ENCODE data around the gene CTDSP2.

DNA sequence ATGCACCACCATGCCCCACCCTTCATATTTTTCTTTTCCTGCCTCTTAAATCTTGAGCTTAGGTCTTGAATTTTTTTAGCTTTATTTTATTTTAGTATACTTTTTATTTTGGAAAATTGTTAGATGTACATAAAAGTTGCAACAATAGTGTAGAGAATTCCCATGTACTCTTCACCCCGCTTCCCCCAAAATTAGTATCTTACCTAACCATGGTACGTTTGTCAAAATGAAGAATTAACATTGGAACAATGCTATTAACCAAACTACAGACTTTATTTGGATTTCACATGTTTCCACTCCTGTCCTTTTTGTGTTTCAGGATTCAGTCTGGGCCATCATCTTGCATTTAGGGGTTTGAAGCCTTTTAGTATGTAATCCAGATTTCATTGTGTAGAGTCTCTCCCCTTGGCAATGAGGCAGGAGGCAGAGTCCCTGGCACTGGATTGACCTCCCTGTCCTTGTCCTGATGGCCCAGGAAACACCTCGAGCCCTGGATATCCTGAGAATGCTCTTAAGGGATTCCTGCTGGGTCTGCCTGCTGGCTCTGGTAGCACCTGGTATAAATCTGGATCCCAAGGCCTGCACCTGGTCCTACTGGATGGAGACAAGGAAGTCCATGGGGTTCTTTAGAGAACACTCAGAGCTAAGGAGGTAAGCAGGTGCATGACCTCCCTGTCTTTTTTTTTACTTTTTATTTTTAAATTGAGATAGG is 19.9 kb upstream of the CTDSP2 start:
- TF ChIP-seq, protein P1, sequence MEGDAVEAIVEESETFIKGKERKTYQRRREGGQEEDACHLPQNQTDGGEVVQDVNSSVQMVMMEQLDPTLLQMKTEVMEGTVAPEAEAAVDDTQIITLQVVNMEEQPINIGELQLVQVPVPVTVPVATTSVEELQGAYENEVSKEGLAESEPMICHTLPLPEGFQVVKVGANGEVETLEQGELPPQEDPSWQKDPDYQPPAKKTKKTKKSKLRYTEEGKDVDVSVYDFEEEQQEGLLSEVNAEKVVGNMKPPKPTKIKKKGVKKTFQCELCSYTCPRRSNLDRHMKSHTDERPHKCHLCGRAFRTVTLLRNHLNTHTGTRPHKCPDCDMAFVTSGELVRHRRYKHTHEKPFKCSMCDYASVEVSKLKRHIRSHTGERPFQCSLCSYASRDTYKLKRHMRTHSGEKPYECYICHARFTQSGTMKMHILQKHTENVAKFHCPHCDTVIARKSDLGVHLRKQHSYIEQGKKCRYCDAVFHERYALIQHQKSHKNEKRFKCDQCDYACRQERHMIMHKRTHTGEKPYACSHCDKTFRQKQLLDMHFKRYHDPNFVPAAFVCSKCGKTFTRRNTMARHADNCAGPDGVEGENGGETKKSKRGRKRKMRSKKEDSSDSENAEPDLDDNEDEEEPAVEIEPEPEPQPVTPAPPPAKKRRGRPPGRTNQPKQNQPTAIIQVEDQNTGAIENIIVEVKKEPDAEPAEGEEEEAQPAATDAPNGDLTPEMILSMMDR (IDR thresholded peaks at IDR 0.05) = no peak
- TF ChIP-seq POLR2A (IDR thresholded peaks at IDR 0.05) = no peak
- TF ChIP-seq POLR2AphosphoS5 (IDR thresholded peaks at IDR 0.05) = no peak
- no peak for TF ChIP-seq EP300 (IDR thresholded peaks at IDR 0.05)

Data from sigmoid colon (tissue), 4 donors.